A673 (cell line): ENCODE data around the gene TEX14.

Experiments
- CTCF ChIP-seq: fragments of 300-800, 200-600 bp; sonication (generic); conservative IDR thresholded peaks from 2 replicates; pipeline ENCODE4 v1.5.1; 2017; ENCODE audit warnings: low read depth, mild to moderate bottlenecking, antibody characterized with exemption, low read length, moderate library complexity, mixed read lengths
- EZH2 ChIP-seq: fragments of 200-600 bp; sonication (generic); IDR thresholded peaks from 2 replicates; pipeline ENCODE4 v1.6.1; 2017; ENCODE audit warnings: borderline replicate concordance, low read depth, mild to moderate bottlenecking, mixed read lengths, antibody characterized with exemption, low read length; ENCODE audit not compliant: poor library complexity, severe bottlenecking

DNA sequence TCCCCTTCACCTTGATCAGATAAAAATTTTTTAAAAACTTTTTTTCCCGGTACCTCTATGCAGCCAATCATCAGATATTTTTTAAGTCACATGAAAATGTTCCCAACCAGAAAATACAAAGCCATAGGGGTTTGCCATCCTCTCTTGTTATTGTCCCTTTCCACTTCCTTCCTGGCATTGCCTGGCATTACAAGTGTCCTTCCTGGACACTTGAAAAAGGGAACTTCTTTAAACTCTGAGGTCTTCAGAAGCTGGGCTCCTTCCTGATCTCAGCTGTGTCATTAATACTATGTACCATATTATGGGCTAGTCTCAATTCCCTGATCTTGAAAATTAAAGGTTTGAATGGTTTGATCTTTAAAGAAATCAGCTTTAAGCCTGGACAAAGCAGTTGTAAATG lies 64.9 kb downstream of the TEX14 start:
- no peak for TF ChIP-seq CTCF
- no peak for TF ChIP-seq EZH2
